ENCODE data around the gene RNF4.
A peak's percentile ranks its signal among the peaks of the same experiment; 100 is the strongest.
"Not testable (repeated sequence)": the region's sequence is repeated elsewhere in the genome, so short reads cannot be mapped to it uniquely, and the experiment has no call there.

Gene RNF4

DNA sequence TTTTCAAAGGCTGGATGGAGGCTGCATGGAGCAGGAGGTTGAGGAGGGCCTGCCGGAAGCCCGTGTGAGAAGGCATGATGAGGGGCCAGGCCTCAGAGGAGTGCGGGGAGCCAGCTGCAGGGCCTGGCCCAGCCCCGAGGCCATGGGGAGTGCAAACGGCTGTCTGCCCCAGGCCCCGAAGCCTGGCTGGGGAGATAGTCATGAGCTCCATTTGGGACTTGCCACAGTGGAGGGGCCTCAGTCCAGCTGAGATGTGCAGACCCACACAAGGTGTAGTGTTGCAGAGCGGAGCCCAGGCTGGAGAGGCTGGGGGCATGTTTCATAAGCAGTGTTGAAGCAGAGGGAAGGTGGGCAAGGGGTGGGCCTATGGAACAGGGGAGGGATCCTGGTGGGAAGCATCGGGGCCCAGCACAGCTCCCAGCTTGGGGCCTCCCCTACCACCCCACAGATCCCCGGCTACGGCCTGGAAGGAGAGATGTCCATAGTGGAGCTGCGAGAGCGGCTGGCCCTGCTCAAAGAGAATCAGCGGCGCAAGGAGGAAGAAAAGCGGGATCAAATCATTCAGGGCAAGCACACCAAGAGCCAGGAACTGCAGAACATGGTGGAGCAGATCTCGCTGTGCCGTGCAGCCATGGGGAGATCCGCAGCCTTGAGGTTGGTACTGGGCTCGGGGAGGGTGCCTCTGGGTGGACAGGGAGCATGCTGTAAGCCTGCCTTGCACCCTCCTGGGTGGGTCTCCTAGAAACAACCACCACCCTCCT is 9.1 kb upstream of the RNF4 start:
- DNase-seq, result no peak

DNA sequence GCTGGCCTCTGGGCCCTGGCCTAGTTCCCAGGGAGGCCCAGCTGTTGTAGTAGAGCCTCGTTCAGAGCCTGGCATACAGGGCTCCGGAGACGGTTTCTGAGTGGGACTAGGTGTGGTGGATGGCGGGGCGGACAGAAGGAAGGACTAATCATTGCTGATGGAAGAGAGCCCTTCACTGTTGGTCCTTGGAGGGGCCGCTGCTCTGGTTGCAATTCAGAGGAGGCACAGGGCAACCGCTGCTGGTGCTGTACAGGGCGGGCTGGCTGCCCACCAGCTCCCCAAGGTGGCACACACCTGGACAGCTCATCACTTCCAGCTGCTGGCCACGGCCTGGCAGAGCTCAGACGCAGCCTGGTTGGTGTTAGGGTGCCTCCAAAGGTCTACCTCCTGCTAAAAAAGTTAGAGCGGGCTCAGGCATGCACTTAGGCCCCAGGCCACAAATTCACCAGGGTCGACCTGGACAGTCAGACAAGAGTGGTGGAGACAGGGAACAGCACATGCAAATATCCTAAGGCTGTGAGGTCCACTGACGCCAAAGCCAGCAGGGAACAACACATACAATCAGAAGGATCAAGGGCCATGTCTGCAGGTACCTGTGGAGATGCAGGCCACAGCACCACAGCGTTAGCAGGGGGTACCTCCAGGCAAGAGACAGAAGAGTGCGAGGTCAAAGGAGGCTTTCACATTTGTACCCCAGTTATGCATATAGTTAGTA is 7.5 kb upstream of the RNF4 start:
- DNase-seq, result no peak

GRCh38 chr4:2462218-2462991 is 6.5 kb upstream of the RNF4 start:
- DNase-seq, result no peak

DNA sequence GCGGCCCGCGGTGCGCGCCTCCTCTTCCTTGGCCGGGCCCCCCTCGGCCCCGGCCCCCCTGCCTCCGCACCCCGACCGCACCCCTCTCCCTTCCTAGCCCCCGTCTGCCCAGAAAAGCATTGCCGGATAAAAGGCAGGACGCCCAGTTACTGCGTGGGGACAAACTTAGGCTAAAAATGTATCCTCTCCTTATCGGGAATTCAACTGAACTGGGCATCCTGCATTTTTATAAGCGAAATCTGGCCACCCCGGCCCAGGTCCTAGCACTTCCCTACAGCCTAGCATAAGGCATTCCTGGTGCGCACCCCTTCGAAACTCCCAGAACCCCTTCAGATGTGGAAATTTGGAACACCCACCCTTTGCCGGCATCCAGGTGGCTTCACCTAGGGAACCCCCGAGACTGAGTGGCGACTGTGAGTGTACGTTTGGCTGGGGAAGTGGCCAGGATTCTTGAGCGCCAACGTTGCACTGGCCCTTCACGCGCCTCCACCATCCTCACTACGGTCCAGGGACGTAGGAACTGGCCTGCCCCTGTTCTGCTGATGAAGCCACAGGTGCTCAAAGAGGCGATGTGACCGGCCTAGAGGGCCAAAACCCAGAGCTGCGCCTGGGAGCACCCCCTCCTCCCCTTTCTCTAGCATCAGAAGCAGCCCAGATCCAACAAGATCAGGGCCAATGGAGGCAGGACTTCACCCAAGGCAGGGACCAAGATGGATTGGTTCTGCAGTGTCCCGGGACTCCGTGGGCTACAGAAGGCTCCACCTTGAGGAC is 5.7 kb upstream of the RNF4 start:
- no peak for DNase-seq

GRCh38 chr4:2465032-2465431 is 3.9 kb upstream of the RNF4 start:
- DNase-seq, result no peak

DNA sequence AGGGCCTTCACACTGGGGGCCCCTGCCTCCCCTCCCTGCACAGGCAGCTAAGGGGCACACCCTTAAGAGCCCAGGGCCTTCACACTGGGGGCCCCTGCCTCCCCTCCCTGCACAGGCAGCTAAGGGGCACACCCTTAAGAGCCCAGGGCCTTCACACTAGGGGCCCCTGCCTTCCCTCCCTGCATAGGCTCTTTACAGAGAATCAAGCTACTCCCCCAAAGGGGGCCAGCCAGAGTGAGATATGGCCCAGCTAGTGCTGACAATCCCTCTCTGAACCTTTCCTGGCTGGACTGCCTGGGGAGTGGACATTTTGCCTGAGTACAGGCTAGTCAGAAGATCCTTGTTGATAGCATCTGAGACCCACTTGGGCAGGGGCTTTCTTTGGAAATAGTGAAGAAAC is 3.4 kb upstream of the RNF4 start:
- not testable (repeated sequence) for DNase-seq

- DNase-seq, result no peak
These were observed 482 bp downstream of the RNF4 start for GRCh38 chr4:2469192-2469984.

GRCh38 chr4:2470791-2471190 is 1.9 kb downstream of the RNF4 start:
- no peak for DNase-seq

DNA sequence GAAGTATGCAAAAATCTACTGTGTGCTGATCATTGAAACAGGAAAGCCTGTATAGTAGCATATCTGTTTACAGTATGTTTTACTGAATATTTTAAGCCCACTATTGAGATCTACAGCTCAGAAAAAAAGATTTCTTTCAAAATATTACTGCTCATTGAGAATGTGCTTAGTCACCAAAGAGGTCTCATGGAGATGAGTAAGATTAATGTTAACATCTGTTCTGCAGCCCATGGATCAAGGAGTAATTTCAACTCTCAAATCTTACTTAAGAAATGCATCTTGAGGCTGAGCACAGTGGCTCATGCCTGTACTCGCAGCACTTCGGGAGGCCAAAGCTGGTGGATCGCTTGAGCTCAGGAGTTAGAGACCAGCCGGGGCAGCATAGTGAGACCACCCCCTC is 3.3 kb downstream of the RNF4 start:
- no peak for DNase-seq

GRCh38 chr4:2478229-2478628 is 9.3 kb downstream of the RNF4 start:
- DNase-seq, result no peak

GRCh38 chr4:2480649-2481048 is 11.7 kb downstream of the RNF4 start:
- DNase-seq, result no peak

DNA sequence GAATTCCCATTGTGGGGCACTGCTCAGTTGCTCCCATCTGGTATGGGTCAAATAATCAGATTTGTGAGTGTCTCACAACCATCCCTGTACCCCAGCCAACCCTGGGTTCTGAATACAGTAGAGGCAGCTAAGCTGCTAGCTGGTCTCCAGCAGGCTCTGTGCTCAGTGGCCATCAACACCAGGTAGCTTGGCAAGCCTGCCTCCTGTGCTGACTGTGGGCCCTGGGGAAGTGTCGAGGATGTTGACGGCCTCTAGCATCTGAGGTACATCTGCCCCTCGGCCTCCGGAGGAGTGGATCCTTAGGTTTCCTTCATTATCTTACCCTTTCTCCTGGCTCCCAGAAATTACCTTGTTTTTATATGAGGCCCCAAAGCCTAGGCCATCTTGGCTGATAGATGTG is 13.3 kb downstream of the RNF4 start:
- no peak for DNase-seq

- peak; percentile 30 for DNase-seq
These were observed 13.8 kb downstream of the RNF4 start for GRCh38 chr4:2482693-2483092.

DNA sequence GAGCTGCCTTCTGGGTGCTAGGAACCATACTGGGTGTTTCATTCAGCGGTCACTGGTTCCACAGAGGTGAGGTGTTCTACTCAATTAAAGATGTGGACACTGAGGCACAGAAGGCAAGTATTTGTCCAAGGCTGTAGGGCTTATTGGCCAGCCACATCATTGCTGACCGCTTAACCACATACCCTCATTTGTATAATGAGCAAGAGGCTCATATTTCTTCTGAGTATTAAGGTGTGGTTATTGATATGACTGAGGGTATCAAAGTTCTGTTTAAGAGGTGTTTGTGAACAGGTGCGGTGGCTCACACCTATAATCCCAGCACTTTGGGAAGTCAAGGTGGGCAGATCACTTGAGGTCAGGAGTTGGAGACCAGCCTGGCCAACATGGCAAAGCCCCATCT is 14.3 kb downstream of the RNF4 start:
- no peak for DNase-seq

- DNase-seq, result no peak
These were observed 15.3 kb downstream of the RNF4 start for GRCh38 chr4:2484185-2484584.

DNA sequence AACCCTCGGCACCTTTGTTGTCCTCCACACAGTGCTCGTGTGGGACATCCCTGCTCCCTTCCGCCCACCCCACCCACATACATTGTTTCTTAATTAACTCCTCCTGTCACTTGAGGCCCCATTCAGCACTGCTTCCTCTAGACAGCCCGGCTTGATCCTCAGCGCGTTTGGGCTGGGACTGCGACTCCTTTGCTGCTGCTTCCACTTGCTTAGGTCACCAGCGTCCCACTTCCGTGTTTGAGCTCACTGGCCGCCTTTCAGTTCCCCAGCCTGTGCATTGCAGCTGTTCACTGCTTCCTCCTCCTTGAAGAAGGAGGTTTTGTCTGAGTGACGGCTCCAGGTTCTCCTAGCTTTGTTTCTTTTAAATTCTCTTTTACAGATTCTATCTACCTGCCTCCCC is 16.1 kb downstream of the RNF4 start:
- no peak for DNase-seq

GRCh38 chr4:2485956-2486355 is 17.1 kb downstream of the RNF4 start:
- no peak for DNase-seq

DNA sequence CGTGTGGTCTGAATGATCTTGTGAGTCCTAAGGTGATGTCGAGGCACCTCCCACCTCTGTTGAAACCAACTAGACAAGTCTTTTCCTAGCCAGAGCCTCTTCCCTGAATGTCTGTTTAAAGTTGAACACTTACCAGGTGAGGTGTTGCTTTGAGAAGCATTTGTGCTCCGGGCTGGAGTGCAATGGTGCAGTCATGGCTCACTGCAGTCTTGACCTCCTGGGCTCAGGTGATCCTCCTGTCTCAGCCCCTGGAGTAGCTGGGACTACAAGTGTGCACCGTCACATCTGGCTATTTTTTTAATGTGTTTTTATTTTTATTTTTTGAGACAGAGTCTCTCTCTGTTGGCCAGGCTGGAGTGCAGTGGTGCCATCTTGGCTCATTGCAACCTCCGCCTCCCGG is 18.1 kb downstream of the RNF4 start:
- no peak for DNase-seq

DNA sequence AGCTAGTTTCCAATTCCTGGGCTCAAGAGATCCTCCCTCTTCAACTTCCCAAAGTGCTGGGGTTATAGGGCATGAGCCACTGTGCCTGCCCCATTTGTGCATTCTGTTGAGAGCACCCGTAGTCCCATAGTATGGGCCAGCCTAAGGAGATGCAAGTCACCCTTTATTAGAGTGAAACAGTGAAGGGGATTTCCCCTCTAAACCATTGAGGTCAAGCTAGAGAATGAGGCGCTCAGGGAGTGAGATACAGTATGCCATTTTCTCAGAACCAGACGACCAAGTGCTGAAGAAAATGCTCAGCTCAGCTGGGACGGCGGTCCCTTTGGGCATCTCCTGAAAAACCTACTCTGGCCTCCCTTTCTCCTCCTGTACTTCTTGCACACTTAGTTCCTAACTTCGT is 18.7 kb downstream of the RNF4 start:
- DNase-seq, result no peak

DNA sequence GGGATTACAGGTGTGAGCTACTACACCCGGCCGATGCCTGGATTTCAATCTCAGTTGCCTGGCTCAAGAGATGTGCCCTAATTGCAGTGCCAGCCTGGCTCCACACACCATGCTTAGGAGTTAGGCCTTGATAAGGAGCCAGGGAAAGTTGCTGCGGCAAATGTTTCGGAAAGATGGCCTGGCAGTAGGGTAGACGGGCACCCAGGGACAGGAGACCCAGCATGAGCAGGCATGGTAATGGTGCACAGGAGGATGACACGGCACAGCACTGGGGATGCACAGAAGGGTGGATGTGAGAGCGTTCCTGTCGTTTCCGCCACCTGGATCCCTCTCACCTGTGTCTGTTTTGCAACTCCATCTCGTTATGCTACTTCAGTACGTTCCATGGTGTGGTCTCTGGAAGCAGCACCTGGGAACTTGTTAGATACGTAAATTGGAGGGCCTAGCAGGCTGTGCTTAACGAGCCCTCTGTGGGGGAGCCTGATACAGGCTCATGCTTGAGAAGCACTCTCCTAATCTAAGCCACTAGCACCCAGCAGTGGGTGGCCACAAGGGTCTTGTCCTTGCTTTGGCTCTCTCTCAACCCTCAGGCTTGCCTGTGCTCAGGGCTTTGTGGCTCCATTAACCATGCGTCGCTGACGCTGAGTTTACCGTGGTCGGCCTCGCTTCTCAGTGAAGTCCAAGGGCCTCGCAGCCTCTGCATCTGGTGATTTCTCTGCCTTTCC is 20.3 kb downstream of the RNF4 start:
- no peak for DNase-seq

DNA sequence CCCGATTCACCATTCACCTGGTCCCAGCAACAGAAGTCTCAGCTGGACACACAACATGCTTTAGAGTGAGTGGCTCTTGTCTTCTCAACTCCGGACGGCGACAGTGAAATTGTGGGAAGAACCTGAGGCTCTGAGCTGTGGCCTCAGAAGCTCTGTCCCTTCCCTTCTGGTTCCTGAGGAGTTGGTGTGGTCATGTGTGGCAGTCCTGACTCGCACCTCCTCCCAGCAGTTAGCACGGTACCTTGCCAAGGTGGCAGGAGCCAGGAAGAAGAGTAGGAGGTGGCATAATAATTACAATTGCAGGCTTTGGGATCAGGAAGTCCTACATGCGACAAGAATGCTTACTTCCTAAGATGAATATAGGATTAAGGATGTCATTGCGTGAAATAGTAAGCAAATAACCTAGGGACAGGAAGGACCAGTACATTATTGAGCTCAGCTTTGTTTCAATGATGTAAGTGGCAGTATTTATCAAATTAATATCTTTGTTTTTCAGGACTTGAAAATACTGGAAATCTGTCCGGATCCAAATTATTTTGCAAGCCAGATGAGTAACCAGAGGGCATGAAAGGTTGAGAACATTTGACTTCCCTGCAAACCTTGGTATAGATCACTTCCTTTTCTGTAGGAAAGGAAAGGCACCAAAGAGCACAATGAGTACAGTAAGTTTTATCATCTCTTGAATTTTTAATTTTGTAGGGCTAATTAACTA is 21.1 kb downstream of the RNF4 start:
- DNase-seq, result no peak
